GM21786 (cell line): Measurements from ENCODE around the gene GTF2B.
"Not testable (repeated sequence)": the region's sequence is repeated elsewhere in the genome, so short reads cannot be mapped to it uniquely, and the experiment has no call there.

Source experiments
- ATAC-seq: cut with Tn5 transposase; IDR thresholded peaks from one replicate; pipeline ENCODE4 v1.9.1; 2021; ENCODE audit not compliant: unreplicated experiment

Gene GTF2B

GRCh38 chr1:88885933-88886332 lies 5.4 kb downstream of the GTF2B start:
- no peak for ATAC-seq

DNA sequence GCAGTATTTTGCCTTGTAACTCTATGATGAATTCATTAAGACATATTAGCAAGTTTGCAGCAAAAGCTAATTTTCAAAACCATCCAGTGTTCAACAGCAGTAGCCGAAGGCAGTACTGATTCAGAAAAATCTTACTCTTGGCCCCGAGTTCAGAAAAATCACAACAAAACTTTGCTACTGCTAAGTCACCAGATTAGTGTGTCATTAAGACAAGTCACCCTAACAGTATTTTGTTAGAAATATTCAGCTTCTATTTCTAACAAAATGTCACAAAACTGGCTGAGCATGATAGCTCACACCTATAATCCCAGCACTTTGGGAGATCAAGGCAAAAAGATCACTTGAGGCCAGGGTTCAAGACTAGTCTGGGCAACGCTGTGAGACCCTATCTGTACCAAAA lies 8.2 kb downstream of the GTF2B start:
- no peak for ATAC-seq

- not testable (repeated sequence) for ATAC-seq
Measured at GRCh38 chr1:88880717-88881116, 10.7 kb downstream of the GTF2B start.

- no peak for ATAC-seq
Measured at GRCh38 chr1:88878731-88879130, 12.6 kb downstream of the GTF2B start.

GRCh38 chr1:88877911-88878310 lies 13.5 kb downstream of the GTF2B start:
- no peak for ATAC-seq

GRCh38 chr1:88877382-88877825 lies 14.0 kb downstream of the GTF2B start:
- ATAC-seq = no peak

DNA sequence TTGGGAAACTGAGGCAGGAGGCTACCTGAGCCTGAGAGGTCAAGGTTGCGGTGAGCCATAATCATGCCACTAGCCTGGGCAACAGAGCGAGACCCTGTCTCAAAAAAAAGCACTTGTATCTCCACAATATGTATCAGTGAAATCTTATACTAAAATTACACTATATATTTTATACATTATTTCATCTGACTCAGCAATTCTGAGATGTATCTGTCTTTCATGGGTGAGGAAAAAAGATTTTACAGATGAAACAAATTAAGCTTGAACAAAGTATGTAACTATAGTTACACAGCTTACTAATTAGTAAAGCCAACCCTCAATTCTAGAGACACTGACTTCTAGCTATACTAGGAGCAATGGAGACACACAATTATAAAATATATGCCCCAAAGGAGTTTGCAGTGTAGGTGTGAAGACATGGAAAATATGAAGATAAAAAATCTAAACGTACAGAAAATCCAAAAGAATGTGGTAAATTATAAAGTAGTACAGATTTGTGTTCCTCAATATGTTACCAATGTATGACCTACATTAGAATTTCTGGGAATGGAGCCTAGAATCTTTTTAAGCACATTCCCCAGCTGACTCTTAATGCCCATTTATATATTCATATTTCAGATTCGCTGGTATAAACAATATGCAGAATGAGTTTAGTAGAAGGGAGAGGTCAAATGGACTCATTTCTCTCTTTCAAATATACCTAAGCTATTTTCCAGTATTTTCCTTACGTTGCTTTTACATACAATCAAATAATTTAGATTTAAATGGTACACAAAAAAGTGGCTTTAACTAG lies 14.6 kb downstream of the GTF2B start:
- ATAC-seq = no peak

DNA sequence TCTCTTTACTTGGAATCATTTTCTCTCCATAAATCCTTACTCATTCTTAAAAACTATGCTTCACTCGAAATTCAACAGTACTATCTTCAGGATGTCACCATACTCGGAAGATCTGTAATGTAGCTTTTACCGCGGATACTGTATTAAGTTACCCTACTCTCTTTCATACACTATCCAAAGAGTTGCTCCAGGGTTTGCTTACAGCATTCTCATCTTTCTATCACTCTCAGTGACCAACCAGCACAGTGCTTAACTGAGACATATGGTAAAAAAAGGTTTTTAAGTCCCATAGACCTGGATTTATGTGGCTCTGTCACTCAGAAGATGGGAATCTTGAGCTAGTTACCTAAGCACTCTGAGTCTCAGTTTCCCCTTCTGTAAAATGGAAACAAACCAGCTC lies 15.8 kb downstream of the GTF2B start:
- ATAC-seq = no peak

DNA sequence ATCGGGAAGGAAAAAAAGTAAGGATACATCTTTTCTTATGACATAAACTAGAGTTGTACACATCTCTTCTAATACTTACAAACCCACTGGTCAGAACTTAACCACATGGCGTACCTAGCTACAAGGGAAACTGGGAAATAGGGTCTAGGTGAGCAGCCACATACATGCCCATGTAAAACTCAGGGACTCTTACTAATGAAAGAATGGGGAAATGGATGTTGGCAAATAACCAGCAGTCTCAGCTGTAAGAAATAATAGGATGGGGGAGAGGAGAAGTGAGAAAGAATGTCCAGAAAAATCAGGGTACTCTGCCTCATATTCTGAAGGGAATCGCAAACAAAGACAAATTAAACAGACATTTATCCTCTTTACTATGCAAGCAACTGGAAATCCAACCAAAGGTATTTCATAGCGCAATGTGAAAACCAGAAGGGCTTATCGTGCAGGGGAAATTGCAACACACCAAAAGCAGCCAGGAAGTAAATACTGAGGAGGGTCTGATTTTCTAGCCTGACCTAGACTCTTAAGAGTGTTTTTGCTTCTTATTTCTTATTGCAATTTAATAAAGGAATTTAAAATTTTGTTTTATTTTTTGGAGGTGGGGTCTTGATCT lies 17.5 kb downstream of the GTF2B start:
- ATAC-seq = no peak

DNA sequence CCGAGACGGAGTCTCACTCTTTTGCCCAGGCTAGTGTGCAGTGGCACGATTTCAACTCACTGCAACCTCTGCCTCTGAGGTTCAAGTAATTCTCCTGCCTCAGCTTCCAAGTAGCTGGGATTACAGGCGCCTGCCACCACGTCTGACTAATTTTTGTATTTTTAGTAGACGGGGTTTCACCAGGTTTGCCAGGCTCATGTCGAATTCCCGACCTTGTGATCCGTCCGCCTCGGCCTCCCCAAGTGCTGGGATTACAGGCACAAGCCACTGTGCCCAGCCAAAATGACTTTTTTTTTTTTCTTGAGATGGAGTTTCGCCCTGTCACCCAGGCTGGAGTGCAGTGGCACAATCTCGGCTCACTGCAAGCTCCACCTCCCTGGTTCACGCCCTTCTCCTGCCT lies 21.7 kb downstream of the GTF2B start:
- not testable (repeated sequence) for ATAC-seq

- ATAC-seq = no peak
Measured at GRCh38 chr1:88867743-88868521, 23.4 kb downstream of the GTF2B start.

GRCh38 chr1:88851303-88852063 lies 39.9 kb downstream of the GTF2B start:
- no peak for ATAC-seq

DNA sequence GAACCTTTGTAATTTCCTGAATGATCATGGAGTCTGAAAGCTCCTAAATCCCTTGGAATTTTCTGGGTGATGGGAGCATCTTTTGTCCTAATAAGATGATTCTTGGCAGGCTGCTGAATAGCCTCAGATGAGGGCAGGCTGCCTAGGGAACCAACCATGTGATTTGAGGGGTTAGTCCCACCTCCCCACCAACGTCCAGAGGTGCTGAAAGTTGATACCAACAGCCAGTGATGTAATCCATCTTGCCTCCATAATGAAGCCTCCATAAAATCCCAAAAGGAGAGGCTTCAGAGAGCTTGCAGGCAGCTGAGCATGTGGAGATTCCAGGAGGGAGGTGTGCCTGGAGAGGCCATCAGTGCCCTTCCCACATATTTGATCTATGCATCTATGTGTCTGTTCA lies 43.7 kb downstream of the GTF2B start:
- ATAC-seq = no peak

DNA sequence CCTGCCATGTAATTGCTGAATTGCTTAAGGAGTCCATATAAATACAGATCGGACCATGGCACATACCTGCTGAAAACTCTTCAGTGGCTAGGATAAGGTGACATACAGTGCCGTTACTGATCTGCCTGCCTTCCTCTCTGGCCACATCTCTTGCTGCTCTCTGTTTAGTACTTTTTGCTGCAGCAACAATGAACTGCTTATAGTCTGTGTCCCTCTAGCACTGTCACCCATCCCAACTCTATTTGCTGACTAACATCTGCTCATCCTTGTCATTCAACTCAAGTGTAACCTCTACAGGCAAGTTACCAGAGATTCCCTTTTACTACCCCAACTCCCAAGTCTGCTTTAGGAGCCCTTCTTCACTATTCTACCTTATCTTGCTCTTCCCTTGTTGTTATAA lies 65.6 kb downstream of the GTF2B start:
- ATAC-seq = no peak

DNA sequence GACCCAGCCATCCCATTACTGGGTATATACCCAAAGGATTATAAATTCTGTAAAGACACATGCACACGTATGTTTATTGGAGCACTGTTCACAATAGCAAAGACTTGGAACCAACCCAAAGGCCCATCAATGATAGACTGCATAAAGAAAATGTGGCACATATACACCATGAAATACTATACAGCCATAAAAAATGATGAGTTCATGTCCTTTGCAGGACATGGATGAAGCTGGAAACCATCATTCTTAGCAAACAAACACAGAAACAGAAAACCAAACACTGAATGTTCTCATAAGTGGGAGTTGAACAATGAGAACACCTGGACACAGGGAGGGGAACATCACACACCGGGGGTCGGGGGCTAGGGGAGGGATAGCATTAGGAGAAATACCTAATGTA lies 71.7 kb downstream of the GTF2B start:
- ATAC-seq = not testable (repeated sequence)

- ATAC-seq = no peak
Measured at GRCh38 chr1:88813471-88813870, 77.9 kb downstream of the GTF2B start.

- no peak for ATAC-seq
Measured at GRCh38 chr1:88812366-88812765, 79.0 kb downstream of the GTF2B start.

GRCh38 chr1:88803444-88803843 lies 87.9 kb downstream of the GTF2B start:
- no peak for ATAC-seq

- no peak for ATAC-seq
Measured at GRCh38 chr1:88802950-88803349, 88.4 kb downstream of the GTF2B start.
